Neural progenitor cell (in vitro differentiated cells): ENCODE data around the gene RNPEP. TPM values are rescaled to one million over a fixed set of nuclear protein-coding genes. Genes with fewer than 3 reads are reported as not detected.

ENCODE experiments used
- DNase-seq: peaks from one replicate; pipeline ENCODE4 v3.0.0-alpha.2; 2016; ENCODE audit warnings: low spot score
- H2AFZ ChIP-seq: fragments of 200-600 bp; sonication (generic); replicated peaks from 2 replicates; pipeline ENCODE4 v1.6.1; 2016; ENCODE audit warnings: antibody characterized with exemption
- H3F3A ChIP-seq: fragments of 200-600 bp; sonication (generic); 2 replicates; pipeline ENCODE4 v1.6.1; 2016; ENCODE audit warnings: antibody characterized with exemption, low read depth
- H3K27ac ChIP-seq: fragments of 200-600 bp; sonication (generic); 2 replicates; pipeline ENCODE4 v1.5.1; 2016; ENCODE audit warnings: mild to moderate bottlenecking
- H3K27me3 ChIP-seq: fragments of 200-600 bp; sonication (generic); 2 replicates; pipeline ENCODE4 v1.6.1; 2016; ENCODE audit warnings: mild to moderate bottlenecking, moderate library complexity
- H3K36me3 ChIP-seq: fragments of 200-600 bp; sonication (generic); 2 replicates; pipeline ENCODE4 v1.5.1; 2016
- H3K4me1 ChIP-seq: fragments of 200-600 bp; sonication (generic); 2 replicates; pipeline ENCODE4 v1.6.1; 2016; ENCODE audit warnings: mixed run types
- H3K4me2 ChIP-seq: fragments of 200-600 bp; sonication (generic); 2 replicates; pipeline ENCODE4 v1.6.1; 2016
- H3K4me3 ChIP-seq: fragments of 200-600 bp; sonication (generic); 2 replicates; pipeline ENCODE4 v1.5.1; 2016
- H3K79me2 ChIP-seq: fragments of 200-600 bp; sonication (generic); 2 replicates; pipeline ENCODE4 v1.6.1; 2016; ENCODE audit warnings: low read depth
- H3K9ac ChIP-seq: fragments of 200-600 bp; sonication (generic); 2 replicates; pipeline ENCODE4 v1.6.1; 2016
- H3K9me3 ChIP-seq: fragments of 200-600 bp; sonication (generic); 2 replicates; pipeline ENCODE4 v1.5.1; 2016; ENCODE audit warnings: low read depth
- H4K20me1 ChIP-seq: fragments of 200-600 bp; sonication (generic); 2 replicates; pipeline ENCODE4 v1.6.1; 2016; ENCODE audit warnings: low read depth
- H3K27ac Mint-ChIP-seq: 3 replicates; pipeline ENCODE4 v1.8.0; 2021; ENCODE audit warnings: mixed read lengths
- H3K27me3 Mint-ChIP-seq: 2 replicates; pipeline ENCODE4 v1.8.0; 2022; ENCODE audit warnings: low read depth, mild to moderate bottlenecking, inconsistent platforms, moderate library complexity, mixed read lengths; ENCODE audit not compliant: insufficient read depth
- H3K36me3 Mint-ChIP-seq: 3 replicates; pipeline ENCODE4 v1.8.0; 2021; ENCODE audit warnings: mixed read lengths
- H3K4me1 Mint-ChIP-seq: 3 replicates; pipeline ENCODE4 v1.8.0; 2021; ENCODE audit warnings: mixed read lengths
- H3K4me3 Mint-ChIP-seq: 3 replicates; pipeline ENCODE4 v1.8.0; 2021; ENCODE audit warnings: mild to moderate bottlenecking, moderate library complexity, mixed read lengths
- H3K9me3 Mint-ChIP-seq: 3 replicates; pipeline ENCODE4 v1.8.0; 2020; ENCODE audit warnings: mixed read lengths
- EZH2 ChIP-seq: fragments of 200-600 bp; sonication (generic); IDR thresholded peaks from 2 replicates; pipeline ENCODE4 v1.6.1; 2017; ENCODE audit warnings: antibody characterized with exemption, mild to moderate bottlenecking, moderate library complexity
- EZH2phosphoT487 ChIP-seq: fragments of 200-600 bp; sonication (generic); IDR thresholded peaks from 2 replicates; pipeline ENCODE4 v1.6.1; 2017; ENCODE audit warnings: antibody characterized with exemption
- total RNA-seq: library from RNA; depleted of rRNA; stranded (reverse); fragments of >200 nt; gene quantifications from 2 replicates; pipeline ENCODE4 v1.2.3, GENCODE V29; 2015; ENCODE audit warnings: low replicate concordance
- TF ChIP-seq, protein P1 (sequence below): fragments of 200-600 bp; sonication (generic); IDR thresholded peaks from 2 replicates; pipeline ENCODE4 v1.5.1; 2017; ENCODE audit warnings: antibody characterized with exemption, mild to moderate bottlenecking

RNPEP gene
- total RNA-seq, 1 donor from 2014 or later = 48.7 TPM

DNA sequence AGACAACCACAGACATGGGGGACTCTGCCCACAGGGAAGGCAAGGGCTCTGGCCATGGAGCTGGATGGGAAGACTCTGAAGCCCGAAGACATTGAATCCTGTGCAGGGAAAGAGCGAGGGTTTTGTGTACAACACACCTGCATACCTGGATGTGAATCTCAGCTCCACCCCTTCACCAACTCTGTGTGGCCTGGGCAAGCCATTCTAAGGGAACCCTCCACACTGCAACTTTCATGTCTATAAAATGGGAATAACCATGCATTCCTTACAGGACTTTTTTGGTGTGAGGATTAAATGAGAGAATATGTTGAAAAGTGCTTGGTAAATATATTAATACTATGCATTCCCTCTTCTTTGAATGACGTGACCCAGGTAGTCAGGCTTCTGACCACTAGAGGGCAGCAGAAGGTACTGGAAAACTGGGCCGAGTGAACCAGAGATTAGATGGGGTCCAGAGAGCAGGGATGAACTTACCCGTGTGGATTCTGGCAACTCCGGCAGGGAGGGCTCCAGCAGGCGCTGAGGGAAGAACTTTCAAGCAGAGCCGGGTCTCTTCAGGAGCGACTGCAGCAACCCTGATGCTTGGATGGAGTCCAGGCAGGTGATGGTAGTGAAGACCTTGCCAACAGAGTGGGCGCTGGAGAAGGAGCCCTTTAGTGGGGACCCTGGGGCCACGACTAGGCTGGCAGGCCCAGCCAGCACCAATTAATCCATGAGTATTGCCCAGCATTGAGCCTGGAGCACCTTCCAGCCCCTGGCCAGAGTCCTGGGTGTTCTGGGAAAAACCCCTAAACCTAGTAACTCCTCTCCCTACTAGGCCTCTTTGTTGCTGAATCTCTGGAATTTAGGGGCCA, 27.1 kb downstream of the RNPEP start:
- Histone ChIP-seq H3K9me3 (no peaks in the 10 kb centered on the region), H3K79me2 (no peaks in the 10 kb centered on the region), H3K4me2 (peak overlapping the region; percentile 70), H3K36me3 (no peaks in the 10 kb centered on the region), H3K4me1 (peaks cover 6% of the 10 kb centered on the region), H3K4me3 (peak overlapping the region; percentile 36), H3K27me3 (peaks cover 3% of the 10 kb centered on the region), H2AFZ (no peak overlapping the region), H4K20me1 (no peaks in the 10 kb centered on the region), H3K27ac (peak overlapping the region; percentile 41), H3F3A (peaks cover 25% of the 10 kb centered on the region), H3K9ac (no peak overlapping the region)
- TF ChIP-seq, protein P1, sequence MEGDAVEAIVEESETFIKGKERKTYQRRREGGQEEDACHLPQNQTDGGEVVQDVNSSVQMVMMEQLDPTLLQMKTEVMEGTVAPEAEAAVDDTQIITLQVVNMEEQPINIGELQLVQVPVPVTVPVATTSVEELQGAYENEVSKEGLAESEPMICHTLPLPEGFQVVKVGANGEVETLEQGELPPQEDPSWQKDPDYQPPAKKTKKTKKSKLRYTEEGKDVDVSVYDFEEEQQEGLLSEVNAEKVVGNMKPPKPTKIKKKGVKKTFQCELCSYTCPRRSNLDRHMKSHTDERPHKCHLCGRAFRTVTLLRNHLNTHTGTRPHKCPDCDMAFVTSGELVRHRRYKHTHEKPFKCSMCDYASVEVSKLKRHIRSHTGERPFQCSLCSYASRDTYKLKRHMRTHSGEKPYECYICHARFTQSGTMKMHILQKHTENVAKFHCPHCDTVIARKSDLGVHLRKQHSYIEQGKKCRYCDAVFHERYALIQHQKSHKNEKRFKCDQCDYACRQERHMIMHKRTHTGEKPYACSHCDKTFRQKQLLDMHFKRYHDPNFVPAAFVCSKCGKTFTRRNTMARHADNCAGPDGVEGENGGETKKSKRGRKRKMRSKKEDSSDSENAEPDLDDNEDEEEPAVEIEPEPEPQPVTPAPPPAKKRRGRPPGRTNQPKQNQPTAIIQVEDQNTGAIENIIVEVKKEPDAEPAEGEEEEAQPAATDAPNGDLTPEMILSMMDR = peak; percentile 98
- TF ChIP-seq EZH2 = no peak
- peaks cover 3% of the 10 kb centered on the region for H3K36me3 Mint-ChIP-seq
- no peak overlapping the region for H3K4me3 Mint-ChIP-seq
- H3K4me1 Mint-ChIP-seq = peaks cover 17% of the 10 kb centered on the region
- no peaks in the 10 kb centered on the region for H3K9me3 Mint-ChIP-seq
- DNase-seq = peak; percentile 86
- peaks cover 3% of the 10 kb centered on the region for H3K27me3 Mint-ChIP-seq
- no peak overlapping the region for H3K27ac Mint-ChIP-seq

GRCh38 chr1:202010180-202011015, 27.9 kb downstream of the RNPEP start, which contains the start of gene ELF3:
Gene ELF3 (plus strand): TSS chr1:202010587. CDS start chr1:202011137, 550 bp downstream.
- Histone ChIP-seq H3K4me1 (peaks cover 6% of the 10 kb centered on the region), H3K9me3 (no peaks in the 10 kb centered on the region), H3K4me2 (peak within 1 kb of the TSS; percentile 70), H3K36me3 (no peaks in the 10 kb centered on the region), H2AFZ (no peak within 1 kb of the TSS), H3K4me3 (peak within 1 kb of the TSS; percentile 36), H3K27ac (peak within 1 kb of the TSS; percentile 41), H3K79me2 (no peaks in the 10 kb centered on the region), H3K27me3 (peaks cover 3% of the 10 kb centered on the region), H3K9ac (no peak within 1 kb of the TSS), H4K20me1 (no peaks in the 10 kb centered on the region), H3F3A (peaks cover 23% of the 10 kb centered on the region)
- peak; percentile 95 for DNase-seq
- peak within 1 kb of the TSS; percentile 33 for H3K4me3 Mint-ChIP-seq
- H3K4me1 Mint-ChIP-seq = peaks cover 17% of the 10 kb centered on the region
- TF ChIP-seq EZH2phosphoT487 (no peak), EZH2 (no peak)
- TF ChIP-seq, protein P1 = no peak
- H3K36me3 Mint-ChIP-seq = no peaks in the 10 kb centered on the region
- peaks cover 3% of the 10 kb centered on the region for H3K27me3 Mint-ChIP-seq
- no peak within 1 kb of the TSS for H3K27ac Mint-ChIP-seq
- H3K9me3 Mint-ChIP-seq = no peaks in the 10 kb centered on the region

- TF ChIP-seq, protein P1 = no peak
- TF ChIP-seq EZH2 (no peak), EZH2phosphoT487 (no peak)
- Mint-ChIP-seq H3K9me3 (no peaks in the 10 kb centered on the region), H3K4me3 (no peak overlapping the region), H3K27me3 (peaks cover 6% of the 10 kb centered on the region), H3K27ac (no peak overlapping the region), H3K4me1 (peaks cover 22% of the 10 kb centered on the region), H3K36me3 (no peaks in the 10 kb centered on the region)
- H4K20me1 ChIP-seq = no peaks in the 10 kb centered on the region
- H3K4me2 ChIP-seq = no peak overlapping the region
- no peak overlapping the region for H2AFZ ChIP-seq
- H3K4me3 ChIP-seq = no peak overlapping the region
- no peaks in the 10 kb centered on the region for H3K36me3 ChIP-seq
- H3K27ac ChIP-seq = no peak overlapping the region
- peaks cover 6% of the 10 kb centered on the region for H3K4me1 ChIP-seq
- H3K79me2 ChIP-seq = no peaks in the 10 kb centered on the region
- H3K9ac ChIP-seq = no peak overlapping the region
- no peak for DNase-seq
- H3F3A ChIP-seq = peaks cover 18% of the 10 kb centered on the region
- H3K9me3 ChIP-seq = no peaks in the 10 kb centered on the region
- H3K27me3 ChIP-seq = peaks cover 3% of the 10 kb centered on the region
These were observed 29.5 kb downstream of the RNPEP start for GRCh38 chr1:202011994-202012393.
